Aorta (tissue), 5 donors: Measurements from ENCODE around the gene BIRC5. TPM values are rescaled to one million over a fixed set of nuclear protein-coding genes. Genes with fewer than 3 reads are reported as not detected.

Source experiments
- ATAC-seq: fragments of 200-7000 bp; cut with Tn5 transposase; one replicate; pipeline ENCODE4 v1.9.1; 2022; ENCODE audit warnings: moderate library complexity; ENCODE audit not compliant: low FRiP score
- DNase-seq, 2 donors: peaks; one replicate each; pipeline ENCODE4 v3.0.0-alpha.2; 2020
- H3K27ac ChIP-seq, 2 donors: one replicate each; pipeline ENCODE4 v1.5.1; 2013; ENCODE audit warnings: low read length in 2 of 2, mild to moderate bottlenecking in 2 of 2, moderate library complexity in 2 of 2, control low read depth in 1 of 2, inconsistent platforms in 1 of 2, low read depth in 1 of 2
- H3K27me3 ChIP-seq, 2 donors: one replicate each; pipeline ENCODE4 v1.6.1; 2013; ENCODE audit warnings: control low read depth in 1 of 2, low read length in 1 of 2, mild to moderate bottlenecking in 1 of 2, moderate library complexity in 1 of 2; ENCODE audit not compliant: insufficient read depth in 2 of 2, control insufficient read depth in 1 of 2
- H3K36me3 ChIP-seq, 2 donors: one replicate each; pipeline ENCODE4 v1.6.1; 2013; ENCODE audit warnings: control low read depth in 1 of 2, low read length in 1 of 2, mild to moderate bottlenecking in 1 of 2; ENCODE audit not compliant: insufficient read depth in 2 of 2, control insufficient read depth in 1 of 2
- H3K4me1 ChIP-seq, 2 donors: one replicate each; pipeline ENCODE4 v1.6.1; 2013; ENCODE audit warnings: low read length in 2 of 2, control low read depth in 1 of 2, mild to moderate bottlenecking in 1 of 2, moderate library complexity in 1 of 2; ENCODE audit not compliant: insufficient read depth in 2 of 2, control insufficient read depth in 1 of 2
- H3K4me3 ChIP-seq, 2 donors: one replicate each; pipeline ENCODE4 v1.5.1; 2013; ENCODE audit warnings: low read length in 2 of 2, control low read depth in 1 of 2, mild to moderate bottlenecking in 1 of 2
- H3K9me3 ChIP-seq: one replicate; pipeline ENCODE4 v1.6.1; 2013; ENCODE audit warnings: mild to moderate bottlenecking, low read length; ENCODE audit not compliant: control insufficient read depth
- WGBS, 2 donors: extraction: QIAGEN DNeasy Blood & Tissue Kit; methylation state at CpG; one replicate each; pipeline ENCODE4 v1.1.7; 2013; 5-methylcytosine and 5-hydroxymethylcytosine counted together
- intact Hi-C, 2 donors: fragments of 100-400 bp; cut with DNase I; formaldehyde crosslinking; loops; one replicate each; pipeline versions ENCODE4 v1.14.2 to v1.15.0; 2022
- polyA plus RNA-seq, 2 donors: library from polyadenylated mRNA; stranded (reverse); fragments of 200-250 nt; gene quantifications; one replicate each; pipeline ENCODE4 v1.2.3, GENCODE V29; 2013
- total RNA-seq, 2 donors: library from RNA; stranded (reverse); fragmentation: NEBNext Ultra II Directional; extraction: Animal tissue kit (Norgen Biotek cat#: 25700); gene quantifications; one replicate each; pipeline ENCODE4 v1.2.1, GENCODE V29; 2021
- donor health status: healthy with polysubstance abuse.
- donor health status: Bipolar disorder and iron deficiency.
- donor health status: DM: no; HTN: no; CAD: no.
- donor health status: DM: no; HTN: no; CAD: no.
- donor health status: DM: yes; HTN: yes; CAD: no.

Gene BIRC5
- total and polyA plus RNA-seq, 4 donors = 0.10 to 3.4 (median 1.7) TPM

DNA sequence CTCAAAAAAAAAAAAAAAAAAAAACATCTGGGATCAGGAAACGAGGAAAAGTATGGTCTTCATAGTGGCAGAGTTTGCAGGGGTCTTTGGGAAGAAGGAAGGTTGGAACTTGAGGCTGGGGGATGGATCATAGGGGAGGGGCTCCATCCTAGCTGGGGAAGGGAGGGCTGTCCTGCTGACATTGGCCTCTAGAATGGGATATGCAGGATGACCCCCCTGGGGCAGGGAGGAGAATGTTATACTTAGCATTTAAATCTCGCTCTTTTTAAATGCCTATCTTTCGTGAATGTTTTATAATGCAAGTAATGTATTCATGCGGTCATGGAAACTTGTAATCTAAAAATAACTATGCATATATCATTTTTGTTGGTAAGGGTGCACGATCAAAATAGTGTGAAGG lies 50.5 kb downstream of the BIRC5 start:
- no peaks in the 10 kb centered on the region for H3K27me3 ChIP-seq
- WGBS, 2 donors = 61 to 67% methylated on average over 5 of the region's 5 CpGs
- DNase-seq (no peak), ATAC-seq (no peak)
- H3K4me3 ChIP-seq = no peak overlapping the region
- no peaks in the 10 kb centered on the region for H3K9me3 ChIP-seq
- H3K4me1 ChIP-seq = no peaks in the 10 kb centered on the region
- intact Hi-C loops = no loop called here
- no peak overlapping the region for H3K27ac ChIP-seq
- H3K36me3 ChIP-seq = no peaks in the 10 kb centered on the region

DNA sequence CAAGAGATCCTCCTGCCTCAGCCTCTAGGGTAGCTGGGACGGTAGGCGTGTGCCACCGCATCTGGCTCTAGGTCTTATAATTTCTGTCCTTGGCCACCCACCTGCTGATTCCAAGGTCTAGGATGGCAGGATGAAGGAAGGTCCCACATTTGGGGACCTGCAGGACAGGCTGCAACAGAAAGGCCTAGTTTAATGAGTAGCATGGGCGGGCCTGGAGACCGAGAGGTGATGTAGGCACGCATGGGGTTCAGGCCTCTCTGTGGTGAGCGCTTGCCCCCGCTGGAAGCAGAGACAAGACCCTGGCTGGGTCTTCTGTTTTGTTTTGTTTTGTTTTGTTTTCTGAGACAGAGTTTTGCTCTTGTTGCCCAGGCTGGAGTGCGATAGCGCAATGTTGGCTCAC lies 51.1 kb downstream of the BIRC5 start:
- 96% methylated on average over 10 of the region's 10 CpGs for WGBS, 2 donors
- DNase-seq = peak in 1 of 2 donors; percentile 62
- intact Hi-C loops = no loop called here
- Histone ChIP-seq H3K27me3 (no peaks in the 10 kb centered on the region), H3K27ac (no peak overlapping the region), H3K4me1 (no peaks in the 10 kb centered on the region), H3K4me3 (no peak overlapping the region), H3K36me3 (no peaks in the 10 kb centered on the region), H3K9me3 (no peaks in the 10 kb centered on the region)
- ATAC-seq = no peak

DNA sequence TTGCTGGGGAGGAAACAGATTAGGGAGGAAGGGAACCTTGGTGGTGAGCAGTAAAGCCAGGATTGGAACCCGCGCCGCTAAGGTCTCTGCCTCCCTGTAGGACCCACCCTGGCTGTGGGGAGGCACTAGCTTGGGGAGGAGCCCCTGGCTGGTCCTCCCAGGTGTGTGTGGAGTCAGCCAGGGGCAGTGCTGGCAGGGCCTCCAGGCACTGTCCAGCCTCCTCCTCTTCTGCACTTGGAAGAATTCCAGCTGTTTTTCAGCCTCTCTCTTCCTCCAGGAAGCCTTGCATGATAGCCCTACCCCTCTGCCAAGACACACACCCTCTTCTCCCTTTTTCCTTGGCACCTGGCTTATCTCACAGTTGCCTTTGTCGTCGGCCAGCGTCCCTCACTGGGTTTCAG lies 52.2 kb downstream of the BIRC5 start:
- Histone ChIP-seq H3K36me3 (no peaks in the 10 kb centered on the region), H3K27ac (no peak overlapping the region), H3K9me3 (no peaks in the 10 kb centered on the region), H3K4me3 (no peak overlapping the region), H3K27me3 (no peaks in the 10 kb centered on the region), H3K4me1 (no peaks in the 10 kb centered on the region)
- intact Hi-C loops = no loop called here
- peak in 1 of 2 donors; percentile 71 for DNase-seq
- 77 to 82% methylated on average over 6 of the region's 6 CpGs for WGBS, 2 donors
- ATAC-seq = no peak

DNA sequence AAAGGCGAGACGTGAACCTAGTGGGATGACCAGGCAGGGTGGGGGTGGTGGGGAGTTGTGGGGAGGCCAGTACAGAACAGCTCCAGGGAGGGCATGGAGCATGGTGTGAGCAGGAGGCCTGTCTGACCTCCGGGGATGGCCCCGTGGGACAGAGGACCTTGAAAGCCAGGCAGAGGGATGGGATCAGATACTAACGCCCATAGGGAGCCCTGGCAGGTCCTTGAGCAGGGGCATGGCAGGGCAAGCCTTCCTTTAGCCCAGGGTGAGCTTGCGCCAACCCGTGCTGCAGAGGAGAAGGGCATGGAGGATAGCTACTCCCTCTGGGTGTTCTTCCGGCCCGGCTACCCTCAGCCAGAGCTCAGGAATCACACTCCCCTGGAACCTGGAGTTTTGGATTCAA lies 52.7 kb downstream of the BIRC5 start:
- no peak for ATAC-seq
- no peaks in the 10 kb centered on the region for H3K4me1 ChIP-seq
- 85 to 87% methylated on average over 9 of the region's 9 CpGs for WGBS, 2 donors
- no peak overlapping the region for H3K4me3 ChIP-seq
- H3K9me3 ChIP-seq = no peaks in the 10 kb centered on the region
- DNase-seq = peak in 1 of 2 donors; percentile 65
- H3K36me3 ChIP-seq = no peaks in the 10 kb centered on the region
- intact Hi-C loops = no loop called here
- H3K27me3 ChIP-seq = no peaks in the 10 kb centered on the region
- no peak overlapping the region for H3K27ac ChIP-seq

DNA sequence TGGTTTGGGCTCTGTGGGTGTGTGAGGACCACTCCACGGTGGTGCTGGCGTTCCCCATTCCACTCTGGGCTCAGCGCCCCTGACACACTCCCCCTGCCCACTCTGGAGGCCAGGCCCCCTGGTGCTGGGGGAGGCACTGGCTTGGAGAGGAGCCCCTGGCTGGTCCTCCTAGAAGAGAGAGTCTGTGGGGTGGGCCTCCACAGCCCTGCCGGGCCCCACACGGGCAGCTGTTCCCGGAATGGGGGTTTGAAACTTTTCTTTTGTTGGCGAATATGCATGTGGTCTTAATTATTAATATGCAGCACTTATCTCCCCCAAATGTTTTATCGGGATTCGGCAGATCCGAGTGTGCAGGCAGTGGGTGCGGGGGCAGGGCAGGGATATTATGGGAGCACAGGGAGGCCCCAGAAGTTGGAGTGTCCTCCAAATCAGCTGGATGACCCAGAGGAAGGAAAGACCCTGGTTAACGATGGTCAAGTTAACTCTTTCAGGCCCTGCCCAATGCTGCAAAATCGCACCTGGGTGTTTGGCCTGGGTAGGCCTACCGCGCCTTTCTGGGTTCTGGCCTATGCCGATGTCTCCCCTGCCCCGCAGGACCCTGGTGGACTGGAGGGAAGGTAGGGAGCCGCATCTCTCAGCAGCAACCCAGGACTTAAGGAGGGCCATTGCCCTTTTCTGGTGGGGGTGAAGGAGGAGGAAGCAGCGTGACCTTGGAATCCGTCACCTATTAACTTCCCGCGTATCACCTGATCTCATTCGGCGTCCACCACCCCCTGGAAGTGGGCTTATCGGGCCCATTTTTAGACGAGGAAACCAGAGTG lies 53.4 kb downstream of the BIRC5 start:
- intact Hi-C loops = no loop called here

DNA sequence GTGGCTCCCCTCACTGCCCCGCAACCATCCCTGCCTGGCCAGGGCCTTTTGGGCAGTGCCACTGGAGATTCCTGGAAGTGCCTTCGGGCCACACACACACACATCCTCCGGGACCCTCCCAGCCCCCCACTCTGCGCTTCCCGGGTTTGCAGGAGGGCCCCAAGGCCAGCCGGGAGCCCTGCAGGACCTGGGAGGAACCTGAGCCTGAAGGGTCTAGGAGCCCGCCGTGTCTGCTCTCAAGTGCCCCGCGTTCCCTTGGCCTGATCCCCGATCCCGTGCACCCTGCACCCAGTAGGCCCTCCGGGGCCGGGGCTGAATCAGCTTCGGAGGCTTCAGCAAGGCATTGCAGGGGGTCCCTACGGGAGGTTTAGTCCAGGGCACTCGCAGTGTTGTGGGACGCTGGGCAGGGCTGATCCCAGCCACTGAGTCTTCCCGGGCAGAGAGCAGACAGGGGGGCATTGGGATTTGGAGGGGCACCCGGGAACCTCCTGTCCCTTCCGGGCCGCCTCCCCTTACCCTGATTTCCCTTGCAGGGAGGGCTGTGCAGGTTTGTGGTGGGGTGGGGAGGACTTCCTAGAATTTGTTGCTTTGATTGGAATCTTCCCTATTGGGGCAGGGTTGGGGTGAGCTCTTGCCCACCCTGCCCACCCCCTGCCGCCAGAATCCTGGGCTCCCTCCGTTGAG lies 54.3 kb downstream of the BIRC5 start:
- peak in 1 of 2 donors; percentile 61 for DNase-seq

More for the DNA sequence above, 53.4 kb downstream of the BIRC5 start:
- H3K9me3 ChIP-seq = no peaks in the 10 kb centered on the region
- H3K4me1 ChIP-seq = no peaks in the 10 kb centered on the region
- no peak overlapping the region for H3K27ac ChIP-seq
- no peak overlapping the region for H3K4me3 ChIP-seq
- H3K36me3 ChIP-seq = no peaks in the 10 kb centered on the region
- no peaks in the 10 kb centered on the region for H3K27me3 ChIP-seq
- 83 to 89% methylated on average over 26 of the region's 26 CpGs for WGBS, 2 donors
- peak in 1 of 2 donors; percentile 42 for DNase-seq
- ATAC-seq = no peak

DNA sequence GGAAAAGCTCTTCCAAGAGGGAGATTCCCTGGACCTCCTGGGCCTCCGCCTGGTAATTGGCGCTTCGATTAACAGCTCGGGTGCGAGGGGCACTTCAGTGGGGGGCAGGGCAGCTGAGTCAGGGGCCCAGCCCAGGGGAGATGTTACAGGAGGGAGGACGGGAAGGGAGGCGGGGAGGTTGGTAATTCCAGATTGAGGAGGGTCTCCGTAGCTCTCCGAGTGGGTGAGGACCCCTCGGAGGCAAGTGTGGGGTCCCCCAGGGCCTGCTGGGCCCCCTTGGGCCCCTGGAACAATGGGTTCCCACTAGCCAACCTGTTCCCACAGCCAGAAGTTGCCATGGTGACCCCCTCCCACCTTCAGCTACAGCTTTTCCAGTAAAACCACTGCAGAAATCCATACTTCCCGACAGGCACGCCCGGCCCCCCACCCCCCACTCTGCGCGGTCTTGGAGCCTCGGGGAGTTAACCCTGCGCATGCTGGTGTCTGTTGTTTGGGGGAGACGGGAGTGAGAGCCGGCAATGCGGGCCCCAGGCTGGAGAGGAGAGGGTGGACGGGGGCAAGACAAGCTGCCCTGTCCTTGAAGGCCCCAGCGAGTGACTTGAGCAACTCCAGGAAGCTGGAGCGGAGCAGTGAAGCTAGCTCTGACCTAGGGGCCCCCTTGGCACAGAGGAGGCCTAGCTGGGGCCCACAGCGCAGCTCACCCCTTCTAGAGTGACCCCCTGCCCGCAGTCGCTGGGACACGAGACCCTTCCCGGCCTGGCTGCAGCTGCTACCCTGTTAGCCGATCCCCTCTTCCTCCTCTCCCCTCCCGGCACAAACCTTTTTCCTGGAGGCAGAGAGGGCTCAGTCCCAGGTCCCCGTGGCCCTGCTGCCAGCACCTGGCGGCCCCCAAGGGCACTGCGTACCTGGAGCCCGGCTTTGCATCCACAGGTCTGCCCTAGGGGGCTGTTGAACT lies 55.2 kb downstream of the BIRC5 start:
- ATAC-seq (no peak), DNase-seq (peak in 1 of 2 donors; percentile 73)
- 54 to 57% methylated on average over 28 to 34 of the region's 34 CpGs for WGBS, 2 donors
- intact Hi-C loops = no loop called here
- Histone ChIP-seq H3K36me3 (no peaks in the 10 kb centered on the region), H3K4me1 (no peaks in the 10 kb centered on the region), H3K9me3 (no peaks in the 10 kb centered on the region), H3K27ac (no peak overlapping the region), H3K27me3 (no peaks in the 10 kb centered on the region), H3K4me3 (no peak overlapping the region)

More for the DNA sequence above, 54.3 kb downstream of the BIRC5 start:
- Histone ChIP-seq H3K4me3 (no peak overlapping the region), H3K27me3 (no peaks in the 10 kb centered on the region), H3K4me1 (no peaks in the 10 kb centered on the region), H3K36me3 (no peaks in the 10 kb centered on the region), H3K9me3 (no peaks in the 10 kb centered on the region), H3K27ac (no peak overlapping the region)
- intact Hi-C loops = no loop called here
- WGBS, 2 donors = 61 to 66% methylated on average over 24 of the region's 24 CpGs
- ATAC-seq = no peak

DNA sequence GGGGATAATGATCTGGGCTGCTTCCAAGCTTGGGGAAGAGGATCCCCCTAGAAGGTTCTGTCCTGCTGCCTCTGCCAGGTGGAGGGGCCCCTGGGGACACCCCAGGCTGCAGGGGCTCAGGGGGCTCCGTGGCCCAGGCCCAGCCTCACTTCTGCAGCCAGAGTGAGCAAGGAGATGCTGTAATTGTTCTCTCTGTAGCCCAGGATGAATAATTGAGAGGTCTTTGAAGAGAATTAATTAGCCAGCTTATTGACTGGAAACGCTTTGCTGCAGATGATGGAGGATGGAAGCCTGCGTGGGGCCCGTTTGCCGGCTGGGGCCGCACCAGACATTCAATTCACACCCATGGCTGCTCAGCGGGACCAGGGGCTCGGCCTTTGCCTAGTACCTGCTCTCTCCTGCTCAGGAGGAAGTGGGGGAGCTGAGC lies 55.9 kb downstream of the BIRC5 start:
- H3K4me1 ChIP-seq = no peaks in the 10 kb centered on the region
- 89 to 91% methylated on average over 8 of the region's 8 CpGs for WGBS, 2 donors
- ATAC-seq = no peak

More for the DNA sequence above, 55.9 kb downstream of the BIRC5 start:
- no peaks in the 10 kb centered on the region for H3K36me3 ChIP-seq
- no peaks in the 10 kb centered on the region for H3K27me3 ChIP-seq
- intact Hi-C loops = no loop called here
- no peak overlapping the region for H3K4me3 ChIP-seq
- no peak overlapping the region for H3K27ac ChIP-seq
- peak in 1 of 2 donors; percentile 73 for DNase-seq
- no peaks in the 10 kb centered on the region for H3K9me3 ChIP-seq
